Chondrocyte (in vitro differentiated cells): ENCODE measurements around the gene LSM3. TPM values are rescaled to one million over a fixed set of nuclear protein-coding genes. Genes with fewer than 3 reads are reported as not detected.

Experiments
- DNase-seq: peaks from one replicate; pipeline ENCODE4 v3.0.0; 2021; ENCODE audit warnings: mixed read lengths, low spot score
- H3K27ac Mint-ChIP-seq: one replicate; pipeline ENCODE4 v1.8.0; 2021; ENCODE audit warnings: mild to moderate bottlenecking, moderate library complexity, mixed read lengths; ENCODE audit not compliant: unreplicated experiment
- H3K27me3 Mint-ChIP-seq: 2 replicates; pipeline ENCODE4 v1.8.0; 2021; ENCODE audit warnings: low read depth, mixed read lengths
- H3K36me3 Mint-ChIP-seq: 2 replicates; pipeline ENCODE4 v1.8.0; 2021; ENCODE audit warnings: low read depth, mixed read lengths
- H3K4me1 Mint-ChIP-seq: 2 replicates; pipeline ENCODE4 v1.8.0; 2021; ENCODE audit warnings: low read depth, mild to moderate bottlenecking, mixed read lengths
- H3K4me3 Mint-ChIP-seq: one replicate; pipeline ENCODE4 v1.8.0; 2021; ENCODE audit warnings: mild to moderate bottlenecking, moderate library complexity, mixed read lengths; ENCODE audit not compliant: unreplicated experiment
- H3K9me3 Mint-ChIP-seq: 2 replicates; pipeline ENCODE4 v1.8.0; 2021; ENCODE audit warnings: low read depth, mixed read lengths
- total RNA-seq: library from RNA; stranded (reverse); gene quantifications from 3 replicates; pipeline ENCODE4 v1.2.1, GENCODE V29; 2021
- TF ChIP-seq, protein P1 (sequence below): fragments of 200-600 bp; sonication (generic); IDR thresholded peaks from 2 replicates; pipeline ENCODE4 v1.5.0; 2021; ENCODE audit warnings: antibody characterized with exemption, mild to moderate bottlenecking, moderate library complexity

The LSM3 gene
- total RNA-seq, 1 donor from 2014 or later = 8.1 TPM

DNA sequence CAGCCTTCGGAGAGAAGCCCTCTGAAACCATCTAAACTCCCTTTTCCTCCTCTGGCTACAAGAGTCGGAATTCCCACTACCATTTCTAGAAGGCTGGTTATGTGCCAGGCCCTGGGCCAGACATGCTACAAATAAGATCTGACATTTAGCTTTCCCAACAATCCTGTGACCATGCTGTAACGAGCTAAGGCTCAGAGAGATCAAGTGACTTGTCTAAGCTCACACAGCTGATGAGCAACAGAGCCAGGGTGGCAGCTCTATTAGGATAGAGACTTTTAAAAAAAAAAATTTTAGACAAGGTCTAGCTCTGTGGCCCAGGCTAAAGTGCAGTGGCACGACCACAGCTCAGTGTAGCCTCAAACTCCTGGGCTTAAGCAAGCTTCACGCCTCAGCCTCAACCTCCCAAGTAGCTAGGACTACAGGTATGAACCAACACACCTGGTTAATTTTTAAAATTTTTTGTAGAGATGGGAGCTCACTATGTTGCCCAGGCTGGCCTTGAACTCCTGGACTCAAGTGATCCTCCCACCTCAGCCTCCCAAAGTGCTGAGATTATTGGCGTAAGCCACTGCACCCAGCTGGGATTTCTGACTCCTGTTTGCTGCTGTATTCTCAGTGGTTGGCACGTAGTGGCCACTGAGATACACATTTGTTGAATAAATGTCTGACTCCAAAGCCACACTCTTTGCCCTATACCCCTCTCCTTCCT is 34.6 kb downstream of the LSM3 start:
- no peak overlapping the region for H3K27ac Mint-ChIP-seq

DNA sequence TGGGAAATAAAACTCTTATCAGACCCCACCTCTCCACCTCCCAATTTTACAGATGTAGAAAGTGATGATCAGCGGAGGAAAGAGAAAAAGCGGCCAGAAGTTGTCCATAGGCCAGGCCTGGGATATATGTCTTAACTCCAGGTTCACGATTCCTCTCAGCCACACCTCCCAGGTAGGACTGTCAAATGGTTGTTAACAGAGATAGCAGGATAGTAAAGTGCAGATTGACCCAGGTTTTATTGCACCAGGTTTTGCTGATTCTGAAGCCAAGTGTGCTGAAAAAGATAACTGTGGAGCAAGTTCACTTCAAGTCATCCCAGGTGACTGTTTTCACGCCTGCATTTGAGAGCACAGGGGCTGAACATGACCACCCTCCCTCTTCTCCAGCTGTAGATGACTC is 36.1 kb downstream of the LSM3 start:
- no peak for DNase-seq
- no peaks in the 10 kb centered on the region for H3K36me3 Mint-ChIP-seq
- H3K27ac Mint-ChIP-seq = no peak overlapping the region
- H3K4me3 Mint-ChIP-seq = no peak overlapping the region
- H3K4me1 Mint-ChIP-seq = peaks cover 21% of the 10 kb centered on the region
- H3K9me3 Mint-ChIP-seq = peaks cover 4% of the 10 kb centered on the region
- no peaks in the 10 kb centered on the region for H3K27me3 Mint-ChIP-seq
- TF ChIP-seq, protein P1, sequence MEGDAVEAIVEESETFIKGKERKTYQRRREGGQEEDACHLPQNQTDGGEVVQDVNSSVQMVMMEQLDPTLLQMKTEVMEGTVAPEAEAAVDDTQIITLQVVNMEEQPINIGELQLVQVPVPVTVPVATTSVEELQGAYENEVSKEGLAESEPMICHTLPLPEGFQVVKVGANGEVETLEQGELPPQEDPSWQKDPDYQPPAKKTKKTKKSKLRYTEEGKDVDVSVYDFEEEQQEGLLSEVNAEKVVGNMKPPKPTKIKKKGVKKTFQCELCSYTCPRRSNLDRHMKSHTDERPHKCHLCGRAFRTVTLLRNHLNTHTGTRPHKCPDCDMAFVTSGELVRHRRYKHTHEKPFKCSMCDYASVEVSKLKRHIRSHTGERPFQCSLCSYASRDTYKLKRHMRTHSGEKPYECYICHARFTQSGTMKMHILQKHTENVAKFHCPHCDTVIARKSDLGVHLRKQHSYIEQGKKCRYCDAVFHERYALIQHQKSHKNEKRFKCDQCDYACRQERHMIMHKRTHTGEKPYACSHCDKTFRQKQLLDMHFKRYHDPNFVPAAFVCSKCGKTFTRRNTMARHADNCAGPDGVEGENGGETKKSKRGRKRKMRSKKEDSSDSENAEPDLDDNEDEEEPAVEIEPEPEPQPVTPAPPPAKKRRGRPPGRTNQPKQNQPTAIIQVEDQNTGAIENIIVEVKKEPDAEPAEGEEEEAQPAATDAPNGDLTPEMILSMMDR = no peak

More for the DNA sequence above, 34.6 kb downstream of the LSM3 start:
- H3K9me3 Mint-ChIP-seq = no peaks in the 10 kb centered on the region
- peaks cover 36% of the 10 kb centered on the region for H3K4me1 Mint-ChIP-seq
- H3K4me3 Mint-ChIP-seq = no peak overlapping the region
- TF ChIP-seq, protein P1 = no peak
- no peaks in the 10 kb centered on the region for H3K36me3 Mint-ChIP-seq
- H3K27me3 Mint-ChIP-seq = no peaks in the 10 kb centered on the region
- DNase-seq = no peak

DNA sequence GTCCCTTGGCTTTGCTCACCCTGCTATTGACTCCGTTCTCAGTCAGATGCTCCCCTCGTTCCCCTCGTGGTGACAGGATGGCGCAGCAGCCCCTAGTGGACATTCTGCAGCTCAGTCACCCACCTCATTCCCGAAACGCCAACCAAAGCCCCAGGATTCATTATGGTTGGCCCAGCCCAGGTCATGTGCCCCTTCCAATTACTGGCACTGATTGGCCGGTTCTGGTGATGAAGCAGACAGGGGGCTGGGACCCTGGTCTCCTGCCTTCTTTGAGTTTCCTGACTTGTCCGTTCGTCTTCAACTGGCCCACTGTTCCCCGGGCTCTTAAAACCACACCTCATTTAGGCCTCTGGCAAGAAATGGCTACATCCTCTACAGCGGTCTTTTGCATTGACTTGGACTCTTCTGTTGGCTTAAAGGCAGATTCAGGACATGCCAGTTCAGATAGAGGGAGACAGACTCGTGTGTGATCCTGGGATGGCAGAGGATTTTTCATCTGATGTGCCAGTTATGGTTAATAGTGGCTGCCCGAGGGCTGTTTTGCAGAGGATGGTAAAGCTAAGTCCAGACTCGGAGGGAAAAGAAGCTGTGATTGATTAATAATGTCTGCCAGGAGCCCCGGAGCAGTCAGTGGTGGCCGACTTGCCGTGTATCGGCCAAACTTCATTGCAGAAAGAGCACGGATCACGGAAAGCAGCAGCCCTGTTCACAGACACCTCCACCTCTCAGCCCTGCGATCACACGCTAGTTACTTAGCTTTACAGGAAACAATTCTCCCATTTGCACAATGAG is 37.8 kb downstream of the LSM3 start:
- no peaks in the 10 kb centered on the region for H3K27me3 Mint-ChIP-seq
- H3K36me3 Mint-ChIP-seq = peaks cover 2% of the 10 kb centered on the region
- no peak for DNase-seq
- peaks cover 4% of the 10 kb centered on the region for H3K4me1 Mint-ChIP-seq
- no peak overlapping the region for H3K27ac Mint-ChIP-seq
- H3K4me3 Mint-ChIP-seq = peak overlapping the region; percentile 49
- peaks cover 16% of the 10 kb centered on the region for H3K9me3 Mint-ChIP-seq
- TF ChIP-seq, protein P1 = peak; percentile 45

DNA sequence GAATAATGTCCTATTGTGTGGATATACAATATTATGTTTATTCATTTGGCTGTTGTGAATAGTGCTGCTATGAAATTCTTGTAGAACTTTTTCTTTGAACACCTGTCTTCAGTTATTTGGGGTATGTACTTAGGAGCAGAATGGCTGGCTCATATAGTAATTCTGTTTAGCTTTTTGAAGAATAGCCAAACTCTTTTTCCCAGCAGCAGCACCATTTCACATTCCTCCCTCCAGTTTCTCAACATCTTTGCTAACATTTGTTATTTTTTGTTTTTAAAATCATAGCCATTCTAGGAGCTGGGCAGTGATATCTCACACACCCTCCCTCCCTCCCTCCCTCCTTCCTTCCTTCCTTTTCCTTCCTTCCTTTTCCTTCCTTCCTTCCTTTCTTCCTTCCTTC is 39.7 kb downstream of the LSM3 start:
- H3K27ac Mint-ChIP-seq = no peak overlapping the region
- H3K4me3 Mint-ChIP-seq = no peak overlapping the region
- H3K4me1 Mint-ChIP-seq = peaks cover 11% of the 10 kb centered on the region
- no peak for DNase-seq
- TF ChIP-seq, protein P1 = no peak
- H3K36me3 Mint-ChIP-seq = peaks cover 5% of the 10 kb centered on the region
- H3K27me3 Mint-ChIP-seq = no peaks in the 10 kb centered on the region
- H3K9me3 Mint-ChIP-seq = peaks cover 29% of the 10 kb centered on the region

GRCh38 chr3:14220933-14221332 is 42.3 kb downstream of the LSM3 start:
- TF ChIP-seq, protein P1 = no peak
- peaks cover 5% of the 10 kb centered on the region for H3K36me3 Mint-ChIP-seq

More at GRCh38 chr3:14220933-14221332, 42.3 kb downstream of the LSM3 start:
- no peaks in the 10 kb centered on the region for H3K27me3 Mint-ChIP-seq
- H3K4me3 Mint-ChIP-seq = no peak overlapping the region
- H3K9me3 Mint-ChIP-seq = peaks cover 29% of the 10 kb centered on the region
- DNase-seq = no peak
- H3K27ac Mint-ChIP-seq = no peak overlapping the region
- H3K4me1 Mint-ChIP-seq = peaks cover 26% of the 10 kb centered on the region
